ENCODE measurements around the gene BFSP2.

The BFSP2 gene

DNA sequence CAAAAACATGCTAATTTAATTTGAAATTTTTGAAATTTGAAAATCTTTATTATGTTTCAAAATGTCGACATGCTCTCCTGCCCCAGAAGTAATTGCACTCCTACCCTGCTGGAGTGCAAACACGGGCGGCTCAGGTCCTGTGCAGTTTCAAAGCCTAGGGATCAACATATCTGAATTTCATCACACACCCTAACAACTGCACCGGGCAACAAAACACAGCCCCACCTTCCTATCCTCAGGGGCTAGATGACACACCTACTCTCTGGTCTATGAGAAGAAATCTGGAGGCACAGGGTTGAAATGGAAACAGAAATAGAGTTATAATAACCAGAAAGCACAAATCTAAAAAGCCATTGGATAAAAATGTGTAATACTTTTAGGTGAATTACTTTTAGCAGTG lies 61.4 kb downstream of the BFSP2 start:
- no peak overlapping the region for H3K4me3 ChIP-seq (ENCODE audit: low read depth, low read length)
- in situ Hi-C loops (cut with HindIII; ENCODE audit: low pct_ligation_motif_present, low sequenced_read_pairs) = no loop called here
- H3K27ac ChIP-seq = no peak overlapping the region

GRCh38 chr3:133463347-133463860 lies 63.5 kb downstream of the BFSP2 start:
- H3K27ac ChIP-seq = no peak overlapping the region
- H3K27me3 ChIP-seq (replicated peaks) = no peaks in the 10 kb centered on the region
- no peak for DNase-seq
- no peaks in the 10 kb centered on the region for H3K36me3 ChIP-seq (replicated peaks)
- TF ChIP-seq CTCF (IDR thresholded peaks at IDR 0.05; ENCODE audit: low read depth, low read length, missing control alignments) = no peak
- H3K4me3 ChIP-seq (ENCODE audit: low read depth, low read length) = no peak overlapping the region
- in situ Hi-C loops (cut with HindIII; ENCODE audit: low pct_ligation_motif_present, low sequenced_read_pairs) = no loop called here

More for the DNA sequence above, 61.4 kb downstream of the BFSP2 start:
- TF ChIP-seq CTCF (IDR thresholded peaks at IDR 0.05; ENCODE audit: low read depth, low read length, missing control alignments) = no peak
- no peaks in the 10 kb centered on the region for H3K36me3 ChIP-seq (replicated peaks)
- DNase-seq = no peak
- no peaks in the 10 kb centered on the region for H3K27me3 ChIP-seq (replicated peaks)

DNA sequence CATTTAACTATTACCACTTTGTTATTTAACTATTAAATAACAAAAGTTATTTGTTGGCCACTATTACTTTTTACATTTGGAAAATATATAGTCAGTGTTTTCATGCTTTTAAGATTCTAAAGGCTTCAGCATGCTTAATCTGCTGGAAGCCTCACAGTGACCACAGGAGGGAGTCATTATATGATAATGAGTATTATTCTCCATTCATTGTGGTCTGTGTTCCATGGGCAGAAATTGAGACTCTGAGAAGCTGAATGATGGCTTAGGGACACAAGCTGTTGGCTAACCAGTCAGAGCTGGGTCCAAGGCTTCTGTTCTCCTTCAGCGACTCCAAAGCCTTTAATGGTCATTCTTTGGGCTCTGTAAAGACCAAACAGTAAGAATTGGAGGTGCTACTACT lies 64.7 kb downstream of the BFSP2 start:
- H3K4me3 ChIP-seq (ENCODE audit: low read depth, low read length) = no peak overlapping the region
- H3K36me3 ChIP-seq (replicated peaks) = no peaks in the 10 kb centered on the region
- H3K27ac ChIP-seq = no peak overlapping the region
- in situ Hi-C loops (cut with HindIII; ENCODE audit: low pct_ligation_motif_present, low sequenced_read_pairs) = no loop called here
- DNase-seq = peak; percentile 49
- H3K27me3 ChIP-seq (replicated peaks) = no peaks in the 10 kb centered on the region
- peak; percentile 58 for TF ChIP-seq CTCF (IDR thresholded peaks at IDR 0.05; ENCODE audit: low read depth, low read length, missing control alignments)

DNA sequence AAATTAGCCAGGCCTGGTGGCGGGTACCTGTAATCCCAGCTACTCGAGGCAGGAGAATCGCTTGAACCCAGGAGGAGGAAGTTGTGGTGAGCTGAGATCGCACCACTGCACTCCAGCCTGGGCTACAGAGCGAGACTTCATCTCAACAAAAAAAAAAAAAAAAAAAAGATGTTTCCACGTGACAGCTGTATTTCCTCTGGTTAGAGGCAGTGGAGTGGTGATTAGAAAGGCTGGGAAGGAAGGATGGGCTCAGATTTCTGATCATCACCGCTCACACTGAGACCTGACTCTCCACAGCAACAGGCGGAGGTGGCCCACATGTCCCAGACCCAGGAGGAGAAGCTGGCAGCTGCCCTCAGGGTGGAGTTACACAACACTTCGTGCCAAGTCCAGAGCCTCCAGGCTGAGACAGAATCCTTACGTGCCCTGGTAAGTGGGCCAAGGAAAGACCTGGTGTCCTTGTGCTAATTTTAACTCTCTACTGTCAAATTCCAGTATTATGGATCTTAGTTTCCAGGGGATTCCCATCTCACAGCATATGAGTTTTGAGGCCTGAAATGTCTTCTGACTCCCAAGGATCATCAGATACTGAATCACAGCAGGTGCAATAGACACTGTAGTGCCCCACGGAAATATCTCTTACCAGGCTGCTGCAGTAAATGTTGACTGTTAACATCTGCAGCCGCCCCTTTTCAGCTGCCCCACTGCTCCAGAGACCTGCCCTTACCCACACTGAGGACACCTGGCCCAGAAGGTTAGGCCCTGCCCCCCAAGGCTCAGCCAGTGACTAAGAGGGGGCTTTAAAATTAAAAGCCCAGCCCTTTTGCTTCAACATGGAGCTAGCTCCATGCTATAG lies 66.9 kb downstream of the BFSP2 start:
- H3K27ac ChIP-seq = no peak overlapping the region
- H3K36me3 ChIP-seq (replicated peaks) = no peaks in the 10 kb centered on the region
- H3K27me3 ChIP-seq (replicated peaks) = no peaks in the 10 kb centered on the region
- TF ChIP-seq CTCF (IDR thresholded peaks at IDR 0.05; ENCODE audit: low read depth, low read length, missing control alignments) = no peak
- DNase-seq = no peak
- in situ Hi-C loops (cut with HindIII; ENCODE audit: low pct_ligation_motif_present, low sequenced_read_pairs) = no loop called here
- H3K4me3 ChIP-seq (ENCODE audit: low read depth, low read length) = no peak overlapping the region

- no peak overlapping the region for H3K4me3 ChIP-seq (ENCODE audit: low read depth, low read length)
- H3K27ac ChIP-seq = no peak overlapping the region
- no peaks in the 10 kb centered on the region for H3K36me3 ChIP-seq (replicated peaks)
- no peak for TF ChIP-seq CTCF (IDR thresholded peaks at IDR 0.05; ENCODE audit: low read depth, low read length, missing control alignments)
- no peak for DNase-seq
- in situ Hi-C loops (cut with HindIII; ENCODE audit: low pct_ligation_motif_present, low sequenced_read_pairs) = no loop called here
- no peaks in the 10 kb centered on the region for H3K27me3 ChIP-seq (replicated peaks)
These were observed 67.9 kb downstream of the BFSP2 start for GRCh38 chr3:133467780-133468179.
